Cardiac fibroblast (primary cell): Measurements from ENCODE around the gene PPP2R2C.

Experiments
- DNase-seq, 2 donors: peaks; one replicate each; pipeline versions ENCODE4 v3.0.0 to v3.0.0-alpha.2; 2010; ENCODE audit warnings: low read depth in 2 of 2
- H3K4me3 ChIP-seq, 2 donors: replicated peaks in 1 of 2; 1 replicate in 1 of 2; 2 replicates in 1 of 2; pipeline ENCODE4 v1.5.1; 2011; ENCODE audit warnings: low read depth in 2 of 2, low read length in 2 of 2, mild to moderate bottlenecking in 2 of 2, moderate library complexity in 1 of 2
- CTCF ChIP-seq: IDR thresholded peaks from one replicate; pipeline ENCODE4 v1.5.1; 2011; ENCODE audit warnings: low read depth, mild to moderate bottlenecking, low read length, inconsistent platforms

PPP2R2C gene

GRCh38 chr4:6331018-6331417 is 141.4 kb downstream of the PPP2R2C start:
- TF ChIP-seq CTCF, result peak; percentile 79
- no peak overlapping the region for H3K4me3 ChIP-seq
- DNase-seq, result peak; percentile 16 to 47

GRCh38 chr4:6330384-6330767 is 142.0 kb downstream of the PPP2R2C start:
- no peak for TF ChIP-seq CTCF
- H3K4me3 ChIP-seq, result no peak overlapping the region
- DNase-seq, result no peak

GRCh38 chr4:6329478-6330383 is 142.7 kb downstream of the PPP2R2C start:
- H3K4me3 ChIP-seq, result no peak overlapping the region
- no peak for TF ChIP-seq CTCF
- DNase-seq, result no peak

- H3K4me3 ChIP-seq, result no peak overlapping the region
- no peak for DNase-seq
- TF ChIP-seq CTCF, result no peak
These were observed 143.9 kb downstream of the PPP2R2C start for GRCh38 chr4:6328526-6328925.

- peak; percentile 69 to 75 for DNase-seq
- H3K4me3 ChIP-seq, result no peak overlapping the region
- peak; percentile 92 for TF ChIP-seq CTCF
These were observed 145.0 kb downstream of the PPP2R2C start for GRCh38 chr4:6327220-6327917.

GRCh38 chr4:6326312-6327060 is 145.9 kb downstream of the PPP2R2C start:
- H3K4me3 ChIP-seq, result no peak overlapping the region
- TF ChIP-seq CTCF, result no peak

More at GRCh38 chr4:6326312-6327060, 145.9 kb downstream of the PPP2R2C start:
- no peak for DNase-seq
